MG63 (cell line): ENCODE data around the gene KCNN3. TPM values are rescaled to one million over a fixed set of nuclear protein-coding genes. Genes with fewer than 3 reads are reported as not detected.
A peak's percentile ranks its signal among the peaks of the same experiment; 100 is the strongest.

Source experiments
- DNase-seq: peaks from one replicate; pipeline ENCODE4 v3.0.0-alpha.2; 2020
- H3K27me3 ChIP-seq: fragments of 250-450 bp; sonication (Bioruptor Pico); 2 replicates; pipeline ENCODE4 v1.5.1; 2020; ENCODE audit warnings: mild to moderate bottlenecking, moderate library complexity
- H3K36me3 ChIP-seq: fragments of 250-450 bp; sonication (Bioruptor Pico); 2 replicates; pipeline ENCODE4 v1.5.1; 2020; ENCODE audit warnings: mild to moderate bottlenecking, moderate library complexity
- H3K4me3 ChIP-seq: fragments of 250-450 bp; sonication (Bioruptor Pico); 2 replicates; pipeline ENCODE4 v1.5.1; 2020; ENCODE audit warnings: mild to moderate bottlenecking, moderate library complexity
- H3K9me3 ChIP-seq: fragments of 250-450 bp; sonication (Bioruptor Pico); 2 replicates; pipeline ENCODE4 v1.5.1; 2020; ENCODE audit warnings: mild to moderate bottlenecking, moderate library complexity
- total RNA-seq: library from RNA; depleted of rRNA; stranded (reverse); fragments of >200 nt; shearing (Covaris generic); gene quantifications from 2 replicates; pipeline ENCODE4 v1.2.3, GENCODE V29; 2014; ENCODE audit warnings: low replicate concordance

KCNN3 gene
- total RNA-seq, 1 experiment from 2014 or later = 1.6 TPM

DNA sequence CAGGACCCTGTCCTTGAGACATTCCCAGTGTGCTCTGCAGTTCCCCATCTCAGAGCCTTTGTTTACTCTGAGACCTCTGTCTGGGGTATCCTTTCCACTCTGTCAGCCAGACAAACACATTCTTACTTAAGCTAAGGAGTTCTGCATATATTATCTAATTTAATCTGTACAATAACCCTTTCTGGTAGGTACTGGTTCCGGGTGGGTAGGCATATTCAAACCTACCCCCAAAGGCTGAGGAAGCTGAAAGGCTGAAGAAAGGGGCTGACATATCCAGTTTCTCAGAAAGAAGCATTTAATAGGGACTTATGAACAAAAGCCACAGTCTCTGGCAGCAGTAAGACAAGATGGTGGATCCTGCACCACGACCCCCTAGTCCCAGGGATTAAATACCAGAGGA, 53.1 kb downstream of the KCNN3 start:
- H3K36me3 ChIP-seq = no peaks in the 10 kb centered on the region
- no peak for DNase-seq
- no peak overlapping the region for H3K4me3 ChIP-seq
- no peaks in the 10 kb centered on the region; the same call in 1 of the 2 replicates for H3K27me3 ChIP-seq
- H3K9me3 ChIP-seq = no peaks in the 10 kb centered on the region

DNA sequence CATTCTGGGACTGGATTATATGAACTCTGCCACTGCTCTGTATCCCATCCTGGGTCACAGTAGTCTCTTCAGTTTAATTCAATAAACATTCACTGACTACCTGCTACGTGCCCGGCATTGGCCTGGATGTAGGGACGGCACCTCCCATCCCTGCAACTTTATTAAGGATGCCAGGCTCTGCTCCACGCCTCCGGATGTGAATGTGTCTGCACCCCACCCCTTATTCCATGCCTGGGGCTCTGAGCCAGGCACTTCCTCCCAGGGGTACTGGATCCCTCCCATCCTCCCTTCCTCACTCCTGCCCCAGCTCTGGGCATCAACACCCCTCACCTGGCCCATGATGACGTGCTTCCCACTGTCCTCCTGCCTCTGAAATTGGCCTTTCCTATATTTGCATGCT, 53.7 kb downstream of the KCNN3 start:
- Histone ChIP-seq H3K36me3 (no peaks in the 10 kb centered on the region), H3K4me3 (no peak overlapping the region), H3K27me3 (no peaks in the 10 kb centered on the region; the same call in 1 of the 2 replicates), H3K9me3 (no peaks in the 10 kb centered on the region)
- no peak for DNase-seq

DNA sequence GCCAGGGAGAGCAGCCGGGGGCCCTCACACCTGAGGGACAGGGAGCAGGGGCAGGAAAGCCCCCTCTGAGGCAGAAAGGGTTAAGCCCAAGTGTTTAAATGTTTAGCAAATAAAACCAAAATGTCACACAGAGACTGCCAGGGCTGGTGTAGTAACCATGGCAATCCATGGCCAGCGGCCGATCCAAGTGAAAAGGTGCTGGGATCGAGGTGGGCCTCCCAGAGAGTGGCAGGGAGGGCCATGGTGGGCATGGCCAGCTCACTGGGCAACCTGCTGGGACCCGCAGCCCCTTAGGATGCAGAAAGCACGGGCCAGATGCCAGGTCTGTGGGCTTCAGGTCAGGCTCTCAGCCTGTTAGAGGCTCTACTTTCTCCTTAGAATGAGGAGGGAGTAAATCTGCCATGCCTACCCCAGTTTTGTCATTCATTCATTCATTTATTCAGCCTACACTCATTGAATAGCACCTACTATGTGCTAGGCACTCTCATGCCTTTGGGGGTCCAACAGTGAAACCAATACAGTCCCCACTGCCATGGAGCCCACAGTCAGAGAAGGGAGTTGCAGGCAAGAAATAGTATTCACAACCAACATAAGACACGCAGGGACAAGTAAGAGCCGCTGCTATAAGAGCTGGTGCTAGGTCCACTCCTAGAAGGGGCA, 56.1 kb downstream of the KCNN3 start:
- DNase-seq = no peak
- Histone ChIP-seq H3K27me3 (no peaks in the 10 kb centered on the region; the same call in 1 of the 2 replicates), H3K4me3 (no peak overlapping the region), H3K9me3 (no peaks in the 10 kb centered on the region), H3K36me3 (no peaks in the 10 kb centered on the region)

DNA sequence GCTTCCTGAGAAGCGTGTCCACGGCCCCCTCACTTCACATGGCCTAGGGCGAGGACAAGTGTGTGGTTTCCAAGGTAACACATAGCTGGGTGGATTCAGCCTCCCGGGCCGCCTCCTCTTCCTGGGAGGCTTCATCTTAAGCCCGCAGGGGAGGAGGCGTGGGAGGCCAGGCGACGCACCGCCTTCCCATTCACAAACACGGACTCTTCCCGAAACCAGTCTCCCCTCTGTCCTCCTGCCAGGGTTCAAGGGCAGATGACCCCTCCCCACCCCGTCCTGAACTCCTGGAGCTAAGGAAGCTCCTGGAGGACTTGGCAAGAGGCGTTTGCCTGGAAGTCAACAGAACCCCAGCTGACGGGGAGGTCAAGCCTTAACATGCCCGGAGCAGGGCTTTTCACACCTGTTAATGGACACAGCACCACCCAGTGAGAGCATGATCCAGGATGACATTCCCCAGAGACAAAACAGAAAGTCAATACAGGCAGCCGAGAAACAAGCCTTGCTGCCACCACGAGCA, 56.7 kb downstream of the KCNN3 start:
- Histone ChIP-seq H3K9me3 (no peaks in the 10 kb centered on the region), H3K27me3 (no peaks in the 10 kb centered on the region; the same call in 1 of the 2 replicates), H3K4me3 (no peak overlapping the region), H3K36me3 (no peaks in the 10 kb centered on the region)
- no peak for DNase-seq

- H3K36me3 ChIP-seq = no peaks in the 10 kb centered on the region
- H3K4me3 ChIP-seq = no peak overlapping the region
- H3K27me3 ChIP-seq = no peaks in the 10 kb centered on the region; the same call in 1 of the 2 replicates
- DNase-seq = no peak
- H3K9me3 ChIP-seq = no peaks in the 10 kb centered on the region
Observed at GRCh38 chr1:154812877-154813276, 57.2 kb downstream of the KCNN3 start.

DNA sequence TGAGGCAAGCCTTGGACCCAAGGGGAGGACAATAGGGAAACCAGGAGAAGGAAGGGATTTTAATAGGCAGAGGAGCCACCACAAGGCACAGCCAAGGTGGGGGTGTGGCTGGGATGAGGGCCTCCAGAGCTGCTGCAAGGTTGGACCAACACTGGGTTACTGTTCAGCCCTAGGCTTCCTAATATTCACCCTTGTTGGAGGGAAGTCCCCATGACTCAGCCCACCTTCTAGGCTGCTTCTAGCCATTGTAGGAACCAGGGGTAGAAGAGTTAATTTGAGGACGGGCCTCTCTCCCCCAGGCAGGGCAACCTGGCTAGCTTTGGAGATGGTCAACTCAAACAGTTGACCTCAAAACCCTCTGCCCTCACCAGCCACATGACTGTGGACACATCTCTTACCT, 59.5 kb downstream of the KCNN3 start:
- no peaks in the 10 kb centered on the region for H3K36me3 ChIP-seq
- H3K27me3 ChIP-seq = peaks cover 3% of the 10 kb centered on the region; the same call in 1 of the 2 replicates
- H3K9me3 ChIP-seq = no peaks in the 10 kb centered on the region
- DNase-seq = no peak
- no peak overlapping the region for H3K4me3 ChIP-seq

DNA sequence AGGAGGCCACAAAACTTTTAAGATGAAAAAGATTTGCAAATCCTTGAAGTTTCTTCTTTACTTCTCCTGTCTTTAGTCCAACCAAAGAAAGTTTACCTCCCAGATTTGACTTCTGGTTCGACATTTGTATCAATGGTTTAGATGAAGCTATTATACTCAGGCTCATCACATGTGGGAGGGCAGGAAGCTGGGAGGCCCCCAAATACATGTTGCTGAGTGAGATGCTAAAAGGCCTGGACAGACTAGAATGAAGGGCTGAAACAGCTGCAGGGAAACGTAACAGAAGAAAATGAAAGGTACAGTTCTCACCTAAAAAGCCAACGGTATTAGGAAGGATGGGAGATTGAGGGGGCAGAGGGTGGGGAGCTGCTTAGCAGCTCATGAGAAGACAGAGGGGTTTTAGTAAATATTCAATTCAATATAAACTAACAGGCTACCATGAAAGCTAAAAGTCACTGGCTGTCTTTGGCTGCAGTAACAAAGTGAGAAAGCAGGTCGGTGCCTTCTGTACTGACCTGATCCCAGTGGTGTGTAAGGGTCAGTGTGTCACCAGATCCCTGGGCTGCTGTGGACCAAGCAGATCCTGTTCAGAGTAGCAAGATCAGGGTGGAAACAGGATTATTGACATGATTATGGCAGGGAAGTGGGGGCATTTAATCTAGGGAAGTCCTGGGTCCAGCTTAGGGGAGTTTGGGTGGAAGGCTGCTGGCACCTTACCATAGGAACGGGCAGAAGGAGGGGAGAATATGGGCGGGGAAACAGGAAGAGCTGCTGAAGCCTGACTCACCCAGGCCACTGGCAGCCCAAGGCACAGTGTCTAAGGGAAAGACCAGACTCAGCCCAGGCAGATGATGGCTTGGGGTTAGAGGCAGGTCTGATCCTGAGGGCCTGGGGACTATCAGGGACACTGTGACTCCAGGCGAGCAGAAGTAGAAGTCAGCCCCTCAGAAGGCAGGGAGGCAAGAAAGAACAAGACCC, 60.4 kb downstream of the KCNN3 start:
- Histone ChIP-seq H3K27me3 (peaks cover 5% of the 10 kb centered on the region), H3K36me3 (no peaks in the 10 kb centered on the region), H3K9me3 (no peaks in the 10 kb centered on the region), H3K4me3 (no peak overlapping the region)
- DNase-seq = peak; percentile 71

DNA sequence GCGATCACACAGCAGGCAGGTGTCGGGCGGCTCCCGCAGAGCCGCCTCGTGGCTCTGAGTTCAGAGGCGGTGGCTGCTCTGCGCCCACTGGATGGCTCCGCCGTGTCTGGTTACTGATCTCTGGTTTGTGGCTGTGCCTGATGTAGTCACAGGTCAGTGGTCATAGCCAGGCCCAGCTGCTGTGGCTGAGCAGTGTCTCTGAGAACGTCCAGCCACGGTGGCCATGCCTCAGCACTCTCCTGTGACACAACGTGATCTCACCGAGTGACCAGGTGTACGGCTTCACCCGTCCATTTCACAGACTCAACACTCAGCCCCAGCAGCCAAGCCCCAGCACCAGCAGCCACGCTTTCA, 61.2 kb downstream of the KCNN3 start:
- peaks cover 11% of the 10 kb centered on the region for H3K27me3 ChIP-seq

DNA sequence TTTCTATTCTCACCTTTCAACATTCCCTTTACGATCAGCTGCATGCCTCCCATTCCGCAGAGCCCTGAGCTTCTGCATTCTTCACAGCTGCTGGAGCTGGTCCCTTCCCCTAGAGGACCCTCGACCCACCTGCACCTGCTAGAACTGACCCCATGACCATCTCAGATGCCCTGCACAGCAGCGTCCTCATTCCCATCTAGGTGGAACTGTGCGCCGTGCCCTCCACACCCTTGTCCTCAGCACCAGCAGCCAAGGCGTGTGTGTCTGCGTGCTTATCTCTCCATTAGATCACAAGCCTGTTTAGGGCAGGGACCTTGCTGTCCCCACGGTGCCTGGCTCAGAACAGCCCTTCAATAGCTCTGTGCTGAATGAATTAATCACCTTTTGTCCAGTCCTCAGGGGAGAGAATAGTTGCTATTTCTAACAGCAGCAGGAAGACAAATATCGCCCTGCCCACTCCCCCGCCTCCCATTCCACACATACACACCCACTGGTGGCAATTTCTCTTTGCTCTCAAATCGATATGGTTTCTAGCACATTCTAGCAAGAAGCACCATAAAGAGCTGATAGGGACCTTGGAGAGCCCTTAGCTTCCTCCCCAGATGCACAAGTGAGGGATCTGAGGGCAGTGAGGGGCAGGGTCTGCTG, 61.7 kb downstream of the KCNN3 start:
- no peak overlapping the region for H3K4me3 ChIP-seq
- no peaks in the 10 kb centered on the region for H3K9me3 ChIP-seq
- H3K36me3 ChIP-seq = no peaks in the 10 kb centered on the region
- peaks cover 11% of the 10 kb centered on the region for H3K27me3 ChIP-seq
- DNase-seq = no peak

More for the DNA sequence above, 61.2 kb downstream of the KCNN3 start:
- no peak overlapping the region for H3K4me3 ChIP-seq
- DNase-seq = no peak
- H3K9me3 ChIP-seq = no peaks in the 10 kb centered on the region
- no peaks in the 10 kb centered on the region for H3K36me3 ChIP-seq

GRCh38 chr1:154807048-154807591, 63.0 kb downstream of the KCNN3 start:
- Histone ChIP-seq H3K27me3 (peaks cover 11% of the 10 kb centered on the region), H3K9me3 (no peaks in the 10 kb centered on the region), H3K4me3 (no peak overlapping the region), H3K36me3 (no peaks in the 10 kb centered on the region)
- DNase-seq = no peak

DNA sequence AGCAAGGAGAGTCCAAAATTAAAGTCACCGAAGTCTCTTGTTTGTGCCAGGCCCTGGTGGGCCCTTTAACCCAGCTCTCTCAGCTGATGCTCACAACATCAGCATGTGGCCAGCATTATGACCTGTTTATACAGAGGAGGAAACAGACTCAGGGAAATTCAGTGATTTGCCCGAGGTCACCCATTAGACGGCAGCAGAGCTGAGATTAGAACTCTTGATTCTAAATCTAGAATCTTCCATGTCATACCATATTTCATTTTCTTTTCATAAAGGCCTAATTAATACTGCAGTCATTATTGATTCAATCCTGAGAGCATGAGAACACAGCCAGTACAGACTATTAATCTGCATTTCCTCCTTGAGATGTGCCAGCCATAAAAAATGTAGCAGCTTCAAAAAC, 63.7 kb downstream of the KCNN3 start:
- peaks cover 11% of the 10 kb centered on the region for H3K27me3 ChIP-seq
- no peak overlapping the region for H3K4me3 ChIP-seq
- H3K9me3 ChIP-seq = no peaks in the 10 kb centered on the region
- no peaks in the 10 kb centered on the region for H3K36me3 ChIP-seq
- no peak for DNase-seq

- Histone ChIP-seq H3K36me3 (no peaks in the 10 kb centered on the region), H3K9me3 (no peaks in the 10 kb centered on the region), H3K4me3 (no peak overlapping the region), H3K27me3 (peaks cover 13% of the 10 kb centered on the region)
- no peak for DNase-seq
Observed at GRCh38 chr1:154802982-154803920, 66.8 kb downstream of the KCNN3 start.

- H3K27me3 ChIP-seq = peaks cover 12% of the 10 kb centered on the region
Observed at GRCh38 chr1:154802336-154802969, 67.6 kb downstream of the KCNN3 start.

DNA sequence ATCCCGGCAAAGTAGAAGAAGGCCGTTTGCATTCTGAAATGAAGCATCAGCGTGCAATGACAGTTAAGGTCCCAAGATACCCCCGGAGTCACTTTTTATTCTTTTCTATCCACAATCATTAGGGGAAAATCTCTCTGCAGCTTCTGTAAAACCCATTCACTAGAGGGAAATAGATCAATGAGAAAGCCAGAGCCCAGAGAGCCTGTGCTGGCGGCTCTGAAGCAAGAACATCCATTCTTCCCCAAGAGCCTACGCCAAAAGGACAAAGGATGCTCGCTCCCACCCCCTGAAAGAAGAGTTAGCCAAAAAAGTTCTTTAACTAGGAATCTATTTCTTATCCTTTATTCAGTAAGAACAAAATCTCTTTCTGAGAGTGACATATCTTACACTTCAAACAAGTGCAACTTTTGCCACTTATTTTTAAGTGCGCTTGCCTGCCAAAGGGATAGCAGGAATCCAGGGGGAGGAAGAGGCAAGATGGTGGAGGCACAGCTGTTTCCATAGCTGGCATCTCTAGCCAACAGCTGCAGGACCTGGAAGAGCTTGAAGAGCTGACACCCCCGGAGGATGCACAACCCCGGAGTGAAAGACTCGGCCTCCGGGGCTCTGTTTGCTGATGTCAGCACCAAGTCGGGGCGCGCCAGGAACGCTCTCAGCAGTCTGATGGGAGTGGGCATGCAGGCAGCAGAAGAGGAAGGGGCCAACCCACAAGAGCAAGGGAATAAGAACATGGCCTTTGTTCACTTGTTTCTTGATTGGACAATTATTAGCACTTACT, 68.7 kb downstream of the KCNN3 start:
- no peak overlapping the region for H3K4me3 ChIP-seq
- no peaks in the 10 kb centered on the region for H3K9me3 ChIP-seq
- no peaks in the 10 kb centered on the region for H3K36me3 ChIP-seq
- DNase-seq = no peak
- H3K27me3 ChIP-seq = peaks cover 15% of the 10 kb centered on the region

More at GRCh38 chr1:154802336-154802969, 67.6 kb downstream of the KCNN3 start:
- no peak for DNase-seq
- H3K9me3 ChIP-seq = no peaks in the 10 kb centered on the region
- no peak overlapping the region for H3K4me3 ChIP-seq
- no peaks in the 10 kb centered on the region for H3K36me3 ChIP-seq

GRCh38 chr1:154799188-154799587, 70.9 kb downstream of the KCNN3 start:
- Histone ChIP-seq H3K36me3 (no peaks in the 10 kb centered on the region), H3K9me3 (no peaks in the 10 kb centered on the region), H3K27me3 (peaks cover 13% of the 10 kb centered on the region), H3K4me3 (no peak overlapping the region)
- no peak for DNase-seq
